AG09309 (cell line): ENCODE results near the gene NARF.

Experiments
- DNase-seq: peaks from one replicate; pipeline ENCODE4 v3.0.0-alpha.2; 2010; ENCODE audit warnings: low read depth
- H3K4me3 ChIP-seq: 2 replicates; pipeline ENCODE4 v1.5.1; 2011; ENCODE audit warnings: mild to moderate bottlenecking, low read depth, low read length, moderate library complexity; ENCODE audit not compliant: control insufficient read depth
- TF ChIP-seq, protein P1 (sequence below): IDR thresholded peaks from 2 replicates; pipeline ENCODE4 v1.5.1; 2011; ENCODE audit warnings: mild to moderate bottlenecking, low read depth, low read length, inconsistent platforms; ENCODE audit not compliant: insufficient read depth, control insufficient read depth; ENCODE audit errors: missing control alignments

NARF gene

DNA sequence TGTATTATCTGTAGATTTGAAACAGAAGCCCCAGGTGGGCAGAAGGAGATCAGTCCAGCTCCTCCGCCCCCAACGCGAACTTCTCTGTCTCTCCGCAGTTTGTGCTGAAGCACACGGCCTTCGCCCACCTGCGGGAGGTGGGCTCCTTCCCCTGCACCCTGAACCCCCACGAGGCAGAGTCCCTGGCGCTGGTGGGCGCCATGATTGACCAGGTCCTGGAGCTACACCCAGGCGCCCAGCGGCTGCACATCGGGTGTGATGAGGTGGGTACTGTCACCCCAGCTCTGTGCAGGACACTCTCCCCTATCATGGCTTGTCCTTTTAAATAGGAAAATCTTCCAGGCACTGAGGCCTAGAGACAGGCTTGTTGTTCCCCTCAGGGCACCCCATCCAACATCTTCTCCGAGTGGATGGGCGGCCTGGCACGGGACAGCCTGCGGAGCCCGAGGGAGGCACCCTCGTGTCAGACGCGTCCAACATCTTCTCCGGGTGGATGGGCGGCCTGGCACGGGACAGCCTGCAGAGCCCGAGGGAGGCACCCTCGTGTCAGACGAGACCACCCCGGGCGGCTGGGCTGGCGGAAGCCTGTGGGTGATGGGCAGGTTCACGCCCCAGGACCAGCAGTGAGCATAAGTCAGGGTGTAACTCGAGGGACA is 24.9 kb upstream of the NARF start:
- TF ChIP-seq, protein P1, sequence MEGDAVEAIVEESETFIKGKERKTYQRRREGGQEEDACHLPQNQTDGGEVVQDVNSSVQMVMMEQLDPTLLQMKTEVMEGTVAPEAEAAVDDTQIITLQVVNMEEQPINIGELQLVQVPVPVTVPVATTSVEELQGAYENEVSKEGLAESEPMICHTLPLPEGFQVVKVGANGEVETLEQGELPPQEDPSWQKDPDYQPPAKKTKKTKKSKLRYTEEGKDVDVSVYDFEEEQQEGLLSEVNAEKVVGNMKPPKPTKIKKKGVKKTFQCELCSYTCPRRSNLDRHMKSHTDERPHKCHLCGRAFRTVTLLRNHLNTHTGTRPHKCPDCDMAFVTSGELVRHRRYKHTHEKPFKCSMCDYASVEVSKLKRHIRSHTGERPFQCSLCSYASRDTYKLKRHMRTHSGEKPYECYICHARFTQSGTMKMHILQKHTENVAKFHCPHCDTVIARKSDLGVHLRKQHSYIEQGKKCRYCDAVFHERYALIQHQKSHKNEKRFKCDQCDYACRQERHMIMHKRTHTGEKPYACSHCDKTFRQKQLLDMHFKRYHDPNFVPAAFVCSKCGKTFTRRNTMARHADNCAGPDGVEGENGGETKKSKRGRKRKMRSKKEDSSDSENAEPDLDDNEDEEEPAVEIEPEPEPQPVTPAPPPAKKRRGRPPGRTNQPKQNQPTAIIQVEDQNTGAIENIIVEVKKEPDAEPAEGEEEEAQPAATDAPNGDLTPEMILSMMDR: no peak
- no peak for DNase-seq
- H3K4me3 ChIP-seq: no peak overlapping the region

- TF ChIP-seq, protein P1: no peak
- no peak for DNase-seq
- H3K4me3 ChIP-seq: no peak overlapping the region
These were observed 24.4 kb upstream of the NARF start for GRCh38 chr17:82434216-82434565.

DNA sequence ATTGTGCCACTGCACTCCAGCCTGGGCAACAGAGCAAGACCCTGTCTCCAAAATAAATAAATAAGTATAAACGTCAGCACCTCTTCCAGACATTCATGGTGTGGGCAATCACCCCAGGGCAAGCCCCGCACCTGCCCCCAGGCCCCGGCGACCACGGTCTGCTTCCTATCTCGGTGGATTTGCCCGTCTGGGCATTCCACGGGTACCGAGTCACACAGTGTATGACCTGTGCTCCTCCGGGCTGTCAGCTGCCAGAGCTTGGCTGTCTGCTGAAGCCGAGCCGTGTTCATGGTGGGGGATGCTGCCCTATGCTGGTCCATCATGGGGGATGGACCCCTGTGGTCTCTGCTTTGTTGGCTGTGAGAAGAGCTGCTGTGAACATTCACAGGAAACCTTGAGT is 23.4 kb upstream of the NARF start:
- no peak overlapping the region for H3K4me3 ChIP-seq
- TF ChIP-seq, protein P1: no peak
- DNase-seq: no peak

GRCh38 chr17:82435601-82436583 is 22.6 kb upstream of the NARF start:
- TF ChIP-seq, protein P1: no peak
- H3K4me3 ChIP-seq: no peak overlapping the region
- DNase-seq: no peak

DNA sequence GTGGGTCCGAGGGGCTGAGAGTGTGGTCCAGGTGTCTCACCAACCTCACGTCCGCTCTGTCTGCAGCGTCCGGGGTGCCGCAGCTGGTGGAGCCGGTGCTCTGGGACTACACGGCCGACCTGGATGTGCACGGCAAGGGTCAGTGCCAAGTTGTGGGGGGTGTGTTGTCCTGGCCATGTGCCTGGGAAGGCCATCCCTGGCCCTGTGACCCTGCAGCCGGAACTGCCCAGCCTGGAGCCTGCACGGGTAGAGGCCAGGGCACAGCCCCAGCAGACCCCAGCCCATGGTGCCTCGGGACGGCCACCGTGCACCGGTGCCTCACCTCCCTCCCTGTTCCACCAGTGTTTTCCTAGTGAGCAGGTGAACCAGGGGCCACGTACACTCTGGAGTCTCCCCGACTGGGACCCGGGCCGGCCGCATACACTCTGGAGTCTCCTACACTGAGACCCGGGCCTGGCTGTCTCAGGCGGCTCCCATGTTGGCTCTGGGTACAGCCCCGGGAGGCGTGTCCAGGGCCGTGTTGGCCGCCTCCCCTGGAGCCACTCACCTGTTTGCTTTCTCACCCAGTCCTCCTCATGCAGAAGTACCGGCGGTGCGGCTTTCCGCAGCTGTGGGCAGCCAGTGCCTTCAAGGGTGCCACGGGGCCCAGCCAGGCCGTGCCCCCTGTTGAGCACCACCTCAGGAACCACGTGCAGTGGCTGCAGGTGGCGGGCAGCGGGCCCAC is 21.8 kb upstream of the NARF start:
- TF ChIP-seq, protein P1: no peak

DNA sequence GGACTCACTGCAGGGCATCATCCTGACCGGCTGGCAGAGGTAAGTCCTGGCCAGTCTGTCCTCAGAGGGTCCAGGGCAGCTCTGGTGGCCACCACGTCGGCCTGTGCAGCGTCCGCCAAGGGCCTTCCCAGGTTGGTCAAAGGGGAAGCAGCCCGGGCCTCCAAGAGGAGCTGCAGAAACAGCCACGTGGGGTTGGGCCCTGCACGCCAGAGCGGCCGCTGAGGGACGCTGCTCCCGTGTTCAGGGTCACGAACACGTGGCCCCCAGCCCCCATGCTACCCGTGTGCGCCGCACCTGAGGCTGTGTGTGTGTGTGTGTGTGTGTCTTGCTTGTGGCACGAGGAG is 21.2 kb upstream of the NARF start:
- DNase-seq: no peak
- TF ChIP-seq, protein P1: no peak
- H3K4me3 ChIP-seq: no peak overlapping the region

More for the DNA sequence above, 21.8 kb upstream of the NARF start:
- DNase-seq: no peak
- no peak overlapping the region for H3K4me3 ChIP-seq
